Measurements from ENCODE around the gene TUBA8. TPM values are rescaled to one million over a fixed set of nuclear protein-coding genes. Genes with fewer than 3 reads are reported as not detected.

Gene TUBA8
- total and polyA plus RNA-seq, 8 donors = 3.1 to 4.1 (median 3.5) TPM; not detected in 5

GRCh38 chr22:18083406-18083805 lies 27.2 kb upstream of the TUBA8 start:
- intact Hi-C loops (cut with DNase I; ENCODE audit: low total_unique reads) = no loop called here
- H3K36me3 ChIP-seq = peaks cover 56 to 92% (median 90%) of the 10 kb centered on the region in 4 donors
- 89 to 98% (median 95%) methylated on average over 10 of the region's 10 CpGs for WGBS, 5 donors
- no peaks in the 10 kb centered on the region for H3K9me3 ChIP-seq
- H3K4me1 ChIP-seq = peaks cover 11 to 40% (median 20%) of the 10 kb centered on the region in 4 donors
- DNase-seq = no peak
- H3K27me3 ChIP-seq = no peaks in the 10 kb centered on the region
- TF ChIP-seq POLR2AphosphoS5 (IDR thresholded peaks at IDR 0.05) (no peak), EP300 (IDR thresholded peaks at IDR 0.05) (no peak), CTCF (IDR thresholded peaks at IDR 0.05) (no peak), POLR2A (IDR thresholded peaks at IDR 0.05) (no peak)
- H3K4me3 ChIP-seq = no peak overlapping the region
- H3K27ac ChIP-seq = no peak overlapping the region

GRCh38 chr22:18085188-18085587 lies 25.4 kb upstream of the TUBA8 start:
- Histone ChIP-seq H3K4me1 (peaks cover 0 to 27% (median 6%) of the 10 kb centered on the region in 4 donors), H3K27me3 (no peaks in the 10 kb centered on the region), H3K36me3 (peaks cover 65 to 100% (median 98%) of the 10 kb centered on the region in 4 donors), H3K4me3 (no peak overlapping the region), H3K9me3 (no peaks in the 10 kb centered on the region), H3K27ac (peak overlapping the region; percentile 46 to 76 (median 60))
- peak; percentile 62 to 71 for DNase-seq
- intact Hi-C loops (cut with DNase I; ENCODE audit: low total_unique reads) = no loop called here
- peak in 1 of 3 donors; percentile 44 for TF ChIP-seq POLR2AphosphoS5 (IDR thresholded peaks at IDR 0.05)
- no peak for TF ChIP-seq CTCF (IDR thresholded peaks at IDR 0.05)

GRCh38 chr22:18087350-18087855 lies 23.2 kb upstream of the TUBA8 start:
- Histone ChIP-seq H3K27me3 (no peaks in the 10 kb centered on the region), H3K4me3 (no peak overlapping the region), H3K4me1 (peaks cover 5 to 40% (median 11%) of the 10 kb centered on the region in 4 donors), H3K9me3 (no peaks in the 10 kb centered on the region), H3K36me3 (peaks cover 59 to 85% (median 82%) of the 10 kb centered on the region in 4 donors), H3K27ac (no peak overlapping the region)
- TF ChIP-seq POLR2A (IDR thresholded peaks at IDR 0.05) (no peak), CTCF (IDR thresholded peaks at IDR 0.05) (no peak), EP300 (IDR thresholded peaks at IDR 0.05) (no peak), POLR2AphosphoS5 (IDR thresholded peaks at IDR 0.05) (no peak)
- intact Hi-C loops (cut with DNase I; ENCODE audit: low total_unique reads) = no loop called here
- DNase-seq = no peak
- WGBS, 5 donors = 72 to 86% (median 77%) methylated on average over 12 to 13 of the region's 13 CpGs

- H3K4me1 ChIP-seq = peaks cover 7 to 50% (median 17%) of the 10 kb centered on the region in 4 donors
- TF ChIP-seq POLR2A (IDR thresholded peaks at IDR 0.05) (no peak), EP300 (IDR thresholded peaks at IDR 0.05) (no peak), CTCF (IDR thresholded peaks at IDR 0.05) (no peak), POLR2AphosphoS5 (IDR thresholded peaks at IDR 0.05) (no peak)
- no peaks in the 10 kb centered on the region for H3K27me3 ChIP-seq
- intact Hi-C loops (cut with DNase I; ENCODE audit: low total_unique reads) = no loop called here
- peak overlapping the region in 1 of 5 donors; percentile 4 for H3K27ac ChIP-seq
- no peak overlapping the region for H3K4me3 ChIP-seq
- WGBS, 5 donors = 80 to 88% (median 85%) methylated on average over 11 of the region's 11 CpGs
- no peak for DNase-seq
- no peaks in the 10 kb centered on the region for H3K9me3 ChIP-seq
- peaks cover 48 to 69% (median 66%) of the 10 kb centered on the region in 4 donors for H3K36me3 ChIP-seq
Observed at GRCh38 chr22:18088825-18089568, 21.6 kb upstream of the TUBA8 start.
